H1 (cell line): ENCODE results near the gene OR2V1. TPM values are rescaled to one million over a fixed set of nuclear protein-coding genes. Genes with fewer than 3 reads are reported as not detected.
A peak's percentile ranks its signal among the peaks of the same experiment; 100 is the strongest.
"Not testable (repeated sequence)": the region's sequence is repeated elsewhere in the genome, so short reads cannot be mapped to it uniquely, and the experiment has no call there.

Source experiments
- CTCF ChIA-PET: fragments of 300-600 bp; sonication (Branson Sonifier 250); formaldehyde crosslinking; loops from one replicate; lab custom pipeline; 2021; ENCODE audit not compliant: partially characterized antibody; lab: Charles Lee
- POLR2A ChIA-PET: fragments of 300-600 bp; sonication (Branson Sonifier 250); formaldehyde crosslinking; loops from one replicate; lab custom pipeline; 2021; ENCODE audit warnings: inconsistent platforms; ENCODE audit not compliant: partially characterized antibody; lab: Charles Lee
- DNase-seq, 2 experiments: peaks; one replicate each; pipeline versions ENCODE4 v3.0.0 to v3.0.0-alpha.2; 2010 to 2022; ENCODE audit warnings: low spot score in 2 of 2, low read depth in 1 of 2, mixed read lengths in 1 of 2
- FAIRE-seq: peaks from 2 replicates; lab custom pipeline; 2011; peaks lifted over from hg19 to GRCh38; lab: Jason Lieb, UNC
- H2AFZ ChIP-seq: 2 replicates; pipeline ENCODE4 v1.8.1; 2012; ENCODE audit warnings: low read length, inconsistent platforms
- H2AK5ac ChIP-seq: 2 replicates; pipeline ENCODE4 v1.6.1; 2013; ENCODE audit warnings: low read depth, low read length
- H2BK120ac ChIP-seq: replicated peaks from 2 replicates; pipeline ENCODE3; 2013; ENCODE audit warnings: low read depth, low read length, inconsistent platforms
- H2BK12ac ChIP-seq: 2 replicates; pipeline ENCODE4 v1.6.1; 2013; ENCODE audit warnings: low read depth, low read length
- H2BK15ac ChIP-seq: 2 replicates; pipeline ENCODE4 v1.6.1; 2013; ENCODE audit warnings: low read length
- H2BK20ac ChIP-seq: 2 replicates; pipeline ENCODE4 v1.6.1; 2013; ENCODE audit warnings: low read length
- H2BK5ac ChIP-seq: 2 replicates; pipeline ENCODE4 v1.6.1; 2013; ENCODE audit warnings: low read depth, low read length
- H3K14ac ChIP-seq: 2 replicates; pipeline ENCODE4 v1.6.1; 2013; ENCODE audit warnings: inconsistent platforms; ENCODE audit not compliant: insufficient read length
- H3K18ac ChIP-seq: 2 replicates; pipeline ENCODE4 v1.6.1; 2013; ENCODE audit warnings: low read length; ENCODE audit errors: extremely low read depth
- H3K23ac ChIP-seq: 2 replicates; pipeline ENCODE4 v1.6.1; 2013; ENCODE audit warnings: inconsistent platforms; ENCODE audit not compliant: insufficient read length
- H3K23me2 ChIP-seq: 2 replicates; pipeline ENCODE4 v1.6.1; 2013; ENCODE audit warnings: low read depth, low read length
- H3K27ac ChIP-seq: 2 replicates; pipeline ENCODE4 v1.6.1; 2011; ENCODE audit warnings: low read depth, low read length, inconsistent platforms
- H3K27me3 ChIP-seq, 4 experiments: replicated peaks in 1 of 4; 1 replicate in 1 of 4; 2 replicates in 3 of 4; pipeline versions ENCODE4 v1.6.1 to v1.8.1; 2011 to 2013; ENCODE audit warnings: low read length in 3 of 4, mild to moderate bottlenecking in 3 of 4, inconsistent platforms in 2 of 4, mixed read lengths in 2 of 4, moderate library complexity in 1 of 4; ENCODE audit not compliant: control insufficient read depth in 3 of 4, insufficient read depth in 3 of 4; ENCODE audit errors: extremely low read depth in 1 of 4
- H3K36me3 ChIP-seq, 4 experiments: 2 replicates each; pipeline versions ENCODE4 v1.6.1 to v1.8.1; 2011 to 2013; ENCODE audit warnings: mild to moderate bottlenecking in 4 of 4, low read length in 3 of 4, moderate library complexity in 2 of 4, control low read depth in 1 of 4, inconsistent platforms in 1 of 4; ENCODE audit not compliant: insufficient read depth in 4 of 4, control insufficient read depth in 2 of 4
- H3K4ac ChIP-seq: replicated peaks from 2 replicates; pipeline ENCODE3; 2013; ENCODE audit warnings: low read length, low read depth, mixed read lengths, inconsistent platforms; ENCODE audit not compliant: insufficient read length
- H3K4me1 ChIP-seq, 4 experiments: replicated peaks in 1 of 4; 1 replicate in 1 of 4; 2 replicates in 3 of 4; pipeline versions ENCODE4 v1.6.1 to v1.8.1; 2011 to 2013; ENCODE audit warnings: low read length in 3 of 4, inconsistent platforms in 2 of 4, mixed read lengths in 1 of 4; ENCODE audit not compliant: insufficient read depth in 4 of 4, control insufficient read depth in 3 of 4
- H3K4me2 ChIP-seq, 2 experiments: 2 replicates each; pipeline versions ENCODE4 v1.6.1 to v1.8.1; 2011 to 2013; ENCODE audit warnings: low read depth in 2 of 2, low read length in 2 of 2, control low read depth in 1 of 2, inconsistent platforms in 1 of 2, mild to moderate bottlenecking in 1 of 2; ENCODE audit not compliant: insufficient read depth in 1 of 2
- H3K4me3 ChIP-seq, 4 experiments: fragments of 200-600, 300-600 bp in 1 of 4; sonication (generic), shearing (Covaris generic), sonication (Bioruptor Twin) in 1 of 4; 2 replicates each; pipeline versions ENCODE4 v1.5.1 to v1.8.1; 2011 to 2016; ENCODE audit warnings: low read length in 4 of 4, low read depth in 3 of 4, control low read depth in 2 of 4, inconsistent platforms in 2 of 4, mild to moderate bottlenecking in 2 of 4, mixed read lengths in 1 of 4, moderate library complexity in 1 of 4; ENCODE audit not compliant: insufficient read depth in 2 of 4; ENCODE audit errors: extremely low read depth in 1 of 4
- H3K56ac ChIP-seq: replicated peaks from 2 replicates; pipeline ENCODE3; 2013; ENCODE audit warnings: low read depth, mild to moderate bottlenecking, mixed read lengths, low read length, inconsistent platforms; ENCODE audit not compliant: insufficient read length
- H3K79me1 ChIP-seq: 2 replicates; pipeline ENCODE4 v1.6.1; 2013; ENCODE audit warnings: low read depth, low read length, control low read depth
- H3K79me2 ChIP-seq, 2 experiments: 2 replicates each; pipeline versions ENCODE4 v1.6.1 to v1.8.1; 2012 to 2013; ENCODE audit warnings: low read length in 2 of 2, mild to moderate bottlenecking in 2 of 2, inconsistent platforms in 1 of 2; ENCODE audit not compliant: insufficient read depth in 2 of 2, control insufficient read depth in 1 of 2
- H3K9ac ChIP-seq, 4 experiments: replicated peaks in 1 of 4; 1 replicate in 1 of 4; 2 replicates in 3 of 4; pipeline versions ENCODE4 v1.6.1 to v1.8.1; 2011 to 2013; ENCODE audit warnings: low read depth in 3 of 4, low read length in 3 of 4, control low read depth in 2 of 4, mild to moderate bottlenecking in 2 of 4, moderate library complexity in 2 of 4, inconsistent platforms in 1 of 4; ENCODE audit errors: extremely low read depth in 1 of 4
- H3K9me3 ChIP-seq, 2 experiments: 2 replicates each; pipeline versions ENCODE4 v1.6.1 to v1.8.1; 2012 to 2013; ENCODE audit warnings: mild to moderate bottlenecking in 2 of 2, moderate library complexity in 2 of 2, control low read depth in 1 of 2, inconsistent platforms in 1 of 2, low read depth in 1 of 2, low read length in 1 of 2, mixed read lengths in 1 of 2; ENCODE audit not compliant: insufficient read depth in 2 of 2
- H4K20me1 ChIP-seq, 2 experiments: replicated peaks in 1 of 2; 2 replicates each; pipeline versions ENCODE3 to v1.8.1; 2011 to 2013; ENCODE audit warnings: inconsistent platforms in 2 of 2, low read length in 2 of 2, mild to moderate bottlenecking in 1 of 2; ENCODE audit not compliant: insufficient read depth in 2 of 2, control insufficient read depth in 1 of 2
- H4K5ac ChIP-seq: 2 replicates; pipeline ENCODE4 v1.6.1; 2013; ENCODE audit warnings: low read length, low read depth, mixed read lengths, inconsistent platforms; ENCODE audit not compliant: insufficient read length
- H4K8ac ChIP-seq: 2 replicates; pipeline ENCODE4 v1.8.0; 2013; ENCODE audit warnings: mild to moderate bottlenecking, moderate library complexity, low read length, inconsistent platforms; ENCODE audit not compliant: insufficient read depth; ENCODE audit errors: extremely low read depth
- H4K91ac ChIP-seq: replicated peaks from 2 replicates; pipeline ENCODE3; 2013; ENCODE audit warnings: low read length, mixed read lengths, inconsistent platforms; ENCODE audit not compliant: insufficient read length
- RAD21 ChIP-seq, 2 experiments: IDR thresholded peaks in 1 of 2; conservative IDR thresholded peaks in 1 of 2; 2 replicates each; pipeline ENCODE4 v1.6.1; 2011; ENCODE audit warnings: low read depth in 2 of 2, low read length in 2 of 2, improper control_type of control experiment in 1 of 2, inconsistent platforms in 1 of 2, mild to moderate bottlenecking in 1 of 2, moderate library complexity in 1 of 2
- SUZ12 ChIP-seq: fragments of 200-600 bp; sonication (generic); IDR thresholded peaks from 2 replicates; pipeline ENCODE4 v1.6.1; 2012; ENCODE audit warnings: mild to moderate bottlenecking, inconsistent platforms, low read length, moderate library complexity, mixed read lengths
- WGBS, 2 experiments: shearing (Covaris generic) in 1 of 2; methylation state at CpG; one replicate each; pipeline versions ENCODE4 v1.1.6 to v1.1.7; 2013 to 2015; ENCODE audit warnings: low lambda C conversion rate in 2 of 2, mixed read lengths in 2 of 2, inconsistent platforms in 1 of 2, low coverage in 1 of 2, missing lambda C conversion rate in 1 of 2; ENCODE audit not compliant: insufficient replicate concordance in 2 of 2, insufficient coverage in 1 of 2, insufficient read length in 1 of 2; ENCODE audit errors: extremely low coverage in 1 of 2, missing lambda C conversion rate in 1 of 2; 5-methylcytosine and 5-hydroxymethylcytosine counted together
- polyA plus RNA-seq, 7 experiments: library from polyadenylated mRNA; depleted of rRNA in 3 of 7; stranded (reverse) in 5 of 7; unstranded in 2 of 7; fragments of >200 nt in 5 of 7; fragments of 200-250 nt in 2 of 7; gene quantifications; 1 replicate in 5 of 7; 2 replicates in 1 of 7; 4 replicates in 1 of 7; pipeline versions ENCODE4 v1.2.1 to v1.2.3, GENCODE V29; 2011 to 2013; ENCODE audit warnings: missing spikeins in 2 of 7, mixed read lengths in 2 of 7
- total RNA-seq: library from RNA; stranded (reverse); fragmentation: NEBNext Ultra II Directional; extraction: Animal tissue kit (Norgen Biotek cat#: 25700); gene quantifications from 2 replicates; pipeline ENCODE4 v1.2.1, GENCODE V29; 2021

OR2V1 gene
- total and polyA plus RNA-seq, 2 of the 8 experiments (the other 6 are each of a cell fraction or from before 2014, with no cell fraction given) = not detected

- H2BK15ac ChIP-seq, H3K27ac ChIP-seq, H3K9me3 ChIP-seq, H3K18ac ChIP-seq, H3K36me3 ChIP-seq, H3K4me1 ChIP-seq, H3K79me2 ChIP-seq, H2BK120ac ChIP-seq, H4K20me1 ChIP-seq, H4K5ac ChIP-seq, H3K9ac ChIP-seq, H2BK5ac ChIP-seq, H2BK12ac ChIP-seq, H4K8ac ChIP-seq, POLR2A ChIA-PET, FAIRE-seq, H3K4ac ChIP-seq: not testable (repeated sequence)
- H3K4me3 ChIP-seq = peak overlapping the region; percentile 17 to 55 (median 38); a peak in 4 of 8 replicates
- peak in 1 of 2 experiments; percentile 62 for DNase-seq
- peaks cover 15 to 29% (median 23%) of the 10 kb centered on the region in 4 experiments for H3K27me3 ChIP-seq
- CTCF ChIA-PET = interaction anchor here (1.5 kb wide), 1 partner anchor 24 kb away, joined by 4 read pairs; no protein-coding TSS in a partner anchor
- TF ChIP-seq SUZ12 = 0 out of 2 replicates have a peak, but pooled peaks have one; percentile 23
- peak in 1 of 2 experiments; percentile 14; a peak in 1 of 4 replicates for TF ChIP-seq RAD21 (IDR thresholded peaks at IDR 0.05 in 1 of 2, conservative IDR thresholded peaks at IDR 0.05 in 1 of 2; ENCODE audit: low read depth in 2 of 2, low read length in 2 of 2)
- TF ChIP-seq, all 59 proteins: peak for 2; not testable (repeated sequence) for 57
- Histone ChIP-seq H3K4me2 (peak overlapping the region; percentile 60 to 69), H2AFZ (peak overlapping the region; percentile 62; the same call in 1 of the 2 replicates)
- H3K14ac ChIP-seq, H3K56ac ChIP-seq, H2BK20ac ChIP-seq, H3K23me2 ChIP-seq, H4K91ac ChIP-seq, H2AK5ac ChIP-seq, H3K23ac ChIP-seq, H3K79me1 ChIP-seq: not testable (repeated sequence)
- WGBS, 2 experiments = 10% methylated on average over 5 of the region's 5 CpGs; no CpG with 5 or more reads in 1 of the 2 experiments
These were observed 26.8 kb downstream of the OR2V1 start for GRCh38 chr5:181104259-181104568.
